SK-N-SH (cell line): ENCODE results near the gene FAM120B. TPM values are rescaled to one million over a fixed set of nuclear protein-coding genes. Genes with fewer than 3 reads are reported as not detected.

Experiments
- CTCF ChIA-PET: fragments of 300-600, 350-600 bp; formaldehyde crosslinking; extraction: SDS; loops from one replicate; lab custom pipeline; 2021; lab: Yijun Ruan, JAX
- POLR2A ChIA-PET: fragments of 350-600 bp; sonication (Branson Sonifier 250); formaldehyde crosslinking; extraction: SDS; loops from one replicate; lab custom pipeline; 2020; ENCODE audit warnings: antibody characterized with exemption, inconsistent platforms; lab: Yijun Ruan, JAX
- DNase-seq: peaks from one replicate; pipeline ENCODE4 v3.0.0; 2012
- H2AFZ ChIP-seq: fragments of 200-600 bp; sonication (generic); 2 replicates; pipeline ENCODE4 v1.8.1; 2016; ENCODE audit warnings: antibody characterized with exemption, mild to moderate bottlenecking, low read depth
- H3F3A ChIP-seq: fragments of 200-600 bp; sonication (generic); replicated peaks from 2 replicates; pipeline ENCODE3; 2016; ENCODE audit warnings: antibody characterized with exemption, mild to moderate bottlenecking; ENCODE audit not compliant: insufficient read depth
- H3K27ac ChIP-seq, 2 experiments: fragments of 200-500 bp in 1 of 2; fragments of 200-600 bp in 1 of 2; sonication (Bioruptor generic) in 1 of 2; sonication (generic), shearing (Covaris generic) in 1 of 2; 2 replicates each; pipeline versions ENCODE4 v1.5.1 to v1.6.1; 2014 to 2016; ENCODE audit warnings: low read depth in 2 of 2, inconsistent platforms in 1 of 2, low read length in 1 of 2, mild to moderate bottlenecking in 1 of 2, mixed read lengths in 1 of 2
- H3K27me3 ChIP-seq: fragments of 200-600 bp; sonication (generic), shearing (Covaris generic); 2 replicates; pipeline ENCODE4 v1.6.1; 2016; ENCODE audit warnings: mixed run types; ENCODE audit not compliant: insufficient read depth
- H3K36me3 ChIP-seq, 2 experiments: fragments of 200-500 bp in 1 of 2; fragments of 200-600 bp in 1 of 2; sonication (Bioruptor generic) in 1 of 2; sonication (generic) in 1 of 2; replicated peaks in 1 of 2; 2 replicates each; pipeline versions ENCODE3 to v1.5.1; 2014 to 2016; ENCODE audit warnings: low read length in 1 of 2, mild to moderate bottlenecking in 1 of 2; ENCODE audit not compliant: insufficient read depth in 2 of 2, control insufficient read depth in 1 of 2
- H3K4me1 ChIP-seq, 2 experiments: fragments of 200-500 bp in 1 of 2; fragments of 200-600 bp in 1 of 2; sonication (Bioruptor generic) in 1 of 2; sonication (generic), shearing (Covaris generic) in 1 of 2; 2 replicates each; pipeline versions ENCODE4 v1.5.1 to v1.6.1; 2014 to 2016; ENCODE audit warnings: low read depth in 1 of 2, low read length in 1 of 2, mixed run types in 1 of 2; ENCODE audit not compliant: insufficient read depth in 2 of 2, control insufficient read depth in 1 of 2
- H3K4me2 ChIP-seq: fragments of 200-600 bp; sonication (generic), shearing (Covaris generic); 2 replicates; pipeline ENCODE4 v1.6.1; 2017; ENCODE audit warnings: mixed run types
- H3K4me3 ChIP-seq, 2 experiments: fragments of 200-500 bp in 1 of 2; fragments of 200-600 bp in 1 of 2; sonication (Bioruptor generic) in 1 of 2; sonication (generic), shearing (Covaris generic) in 1 of 2; 2 replicates each; pipeline versions ENCODE4 v1.5.1 to v1.8.1; 2014 to 2016; ENCODE audit warnings: low read depth in 2 of 2, inconsistent platforms in 1 of 2, low read length in 1 of 2, mild to moderate bottlenecking in 1 of 2, mixed read lengths in 1 of 2, moderate library complexity in 1 of 2
- H3K79me2 ChIP-seq: fragments of 200-600 bp; sonication (generic); 2 replicates; pipeline ENCODE4 v1.8.1; 2017; ENCODE audit warnings: mild to moderate bottlenecking; ENCODE audit not compliant: insufficient read depth
- H3K9ac ChIP-seq: fragments of 200-600 bp; sonication (generic); 2 replicates; pipeline ENCODE4 v1.6.1; 2017; ENCODE audit warnings: mixed run types
- H3K9me2 ChIP-seq: fragments of 200-600 bp; sonication (generic); 2 replicates; pipeline ENCODE4 v1.6.1; 2017; ENCODE audit warnings: mixed run types
- H3K9me3 ChIP-seq: fragments of 200-600 bp; sonication (generic); 2 replicates; pipeline ENCODE4 v1.6.1; 2017; ENCODE audit warnings: mixed run types, mild to moderate bottlenecking, moderate library complexity
- H4K20me1 ChIP-seq: fragments of 200-600 bp; sonication (generic); 2 replicates; pipeline ENCODE4 v1.6.1; 2017; ENCODE audit warnings: mild to moderate bottlenecking, mixed run types; ENCODE audit not compliant: insufficient read depth
- CHD2 ChIP-seq: fragments of 150-350 bp; IDR thresholded peaks from 2 replicates; pipeline ENCODE4 v1.6.1; 2018; ENCODE audit warnings: low read length; ENCODE audit not compliant: partially characterized antibody
- ELF1 ChIP-seq: IDR thresholded peaks from 2 replicates; pipeline ENCODE4 v1.4.0; 2012
- EP300 ChIP-seq, 2 experiments: IDR thresholded peaks; 2 replicates each; pipeline versions ENCODE4 v1.4.0 to v1.6.1; 2012; ENCODE audit warnings: borderline replicate concordance in 1 of 2, low read depth in 1 of 2, low read length in 1 of 2
- GATA2 ChIP-seq: sonication (generic); formaldehyde crosslinking; IDR thresholded peaks from 2 replicates; pipeline ENCODE4 v1.5.0; 2020; ENCODE audit warnings: mild to moderate bottlenecking, missing genetic modification reagents
- MXI1 ChIP-seq: IDR thresholded peaks from 2 replicates; pipeline ENCODE4 v1.6.1; 2012; ENCODE audit warnings: mild to moderate bottlenecking, low read depth, low read length, improper control_type of control experiment
- NFIC ChIP-seq: IDR thresholded peaks from 2 replicates; pipeline ENCODE4 v1.4.0; 2012; ENCODE audit warnings: borderline replicate concordance
- RAD21 ChIP-seq: IDR thresholded peaks from 2 replicates; pipeline ENCODE4 v1.6.1; 2012; ENCODE audit warnings: mild to moderate bottlenecking, low read length
- RXRA ChIP-seq: IDR thresholded peaks from 2 replicates; pipeline ENCODE4 v1.4.0; 2012; ENCODE audit warnings: low read depth, mild to moderate bottlenecking, borderline replicate concordance
- SIN3A ChIP-seq: IDR thresholded peaks from 2 replicates; pipeline ENCODE4 v1.6.1; 2012; ENCODE audit warnings: low read depth, mild to moderate bottlenecking, low read length, moderate library complexity, borderline replicate concordance
- SMC3 ChIP-seq: IDR thresholded peaks from 2 replicates; pipeline ENCODE4 v1.6.1; 2012; ENCODE audit warnings: low read depth, low read length, improper control_type of control experiment
- TAF1 ChIP-seq: IDR thresholded peaks from 2 replicates; pipeline ENCODE4 v1.6.1; 2012; ENCODE audit warnings: low read depth, mild to moderate bottlenecking, low read length, moderate library complexity, borderline replicate concordance
- YY1 ChIP-seq: IDR thresholded peaks from 2 replicates; pipeline ENCODE4 v1.4.0; 2012; ENCODE audit warnings: low read depth, mild to moderate bottlenecking
- WGBS: methylation state at CpG from one replicate; pipeline ENCODE4 v1.1.6; 2017; ENCODE audit warnings: low lambda C conversion rate; 5-methylcytosine and 5-hydroxymethylcytosine counted together
- polyA plus RNA-seq, 3 experiments: library from polyadenylated mRNA; depleted of rRNA; stranded (reverse); fragments of >200 nt; gene quantifications; 2 replicates each; pipeline ENCODE4 v1.2.3, GENCODE V29; 2012
- TF ChIP-seq, protein P1 (sequence below): fragments of 200-600 bp; sonication (generic); IDR thresholded peaks from 2 replicates; pipeline ENCODE4 v1.6.1; 2017; ENCODE audit warnings: antibody characterized with exemption, mild to moderate bottlenecking, moderate library complexity
- TF ChIP-seq, protein P2 (sequence below): fragments of 150-350 bp; IDR thresholded peaks from 2 replicates; pipeline ENCODE4 v1.6.1; 2017; ENCODE audit warnings: antibody characterized with exemption, low read length, low read depth, borderline replicate concordance
- TF ChIP-seq, protein P3 (sequence below): IDR thresholded peaks from 2 replicates; pipeline ENCODE4 v1.4.0; 2012; ENCODE audit warnings: low read depth, borderline replicate concordance
- TF ChIP-seq, protein P4 (sequence below): IDR thresholded peaks from 2 replicates; pipeline ENCODE4 v1.4.0; 2012; ENCODE audit warnings: low read depth, borderline replicate concordance

The FAM120B gene
- polyA plus RNA-seq, 1 of the 3 experiments (the other 2 are of a cell fraction), result 7.7 TPM

DNA sequence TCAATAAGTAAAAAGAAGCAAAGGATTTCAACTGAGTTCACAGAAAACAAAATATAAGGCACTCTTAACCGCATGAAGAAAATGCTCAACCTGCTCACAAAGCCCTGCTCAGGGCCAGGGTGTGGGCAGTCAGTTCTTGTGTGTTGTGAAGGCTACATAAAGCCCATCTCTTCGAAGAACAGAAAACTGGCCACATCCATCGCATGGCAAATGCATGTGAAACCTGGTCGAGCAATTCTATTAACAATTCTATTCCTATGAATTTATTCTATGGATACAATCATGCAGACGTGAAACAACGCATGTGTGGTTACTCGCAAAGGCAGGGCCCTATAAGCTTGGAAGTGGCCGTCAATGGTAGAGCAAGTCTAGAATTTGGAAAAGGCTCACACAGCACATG lies 136.0 kb downstream of the FAM120B start:
- H3K27me3 ChIP-seq, result no peaks in the 10 kb centered on the region
- H4K20me1 ChIP-seq, result no peaks in the 10 kb centered on the region
- H3K4me1 ChIP-seq, result peaks cover 18 to 28% of the 10 kb centered on the region in 2 experiments; a peak in 3 of 4 replicates
- CTCF ChIA-PET, result no interaction called here
- H3K9ac ChIP-seq, result no peak overlapping the region
- H3K4me2 ChIP-seq, result no peak overlapping the region
- no peak overlapping the region for H2AFZ ChIP-seq
- H3K36me3 ChIP-seq, result no peaks in the 10 kb centered on the region
- no peak overlapping the region for H3K27ac ChIP-seq
- 92% methylated on average over 8 of the region's 8 CpGs for WGBS
- no peaks in the 10 kb centered on the region for H3F3A ChIP-seq
- DNase-seq, result no peak
- no peak overlapping the region for H3K4me3 ChIP-seq
- POLR2A ChIA-PET, result no interaction called here
- H3K9me2 ChIP-seq, result no peaks in the 10 kb centered on the region
- TF ChIP-seq, protein P1, sequence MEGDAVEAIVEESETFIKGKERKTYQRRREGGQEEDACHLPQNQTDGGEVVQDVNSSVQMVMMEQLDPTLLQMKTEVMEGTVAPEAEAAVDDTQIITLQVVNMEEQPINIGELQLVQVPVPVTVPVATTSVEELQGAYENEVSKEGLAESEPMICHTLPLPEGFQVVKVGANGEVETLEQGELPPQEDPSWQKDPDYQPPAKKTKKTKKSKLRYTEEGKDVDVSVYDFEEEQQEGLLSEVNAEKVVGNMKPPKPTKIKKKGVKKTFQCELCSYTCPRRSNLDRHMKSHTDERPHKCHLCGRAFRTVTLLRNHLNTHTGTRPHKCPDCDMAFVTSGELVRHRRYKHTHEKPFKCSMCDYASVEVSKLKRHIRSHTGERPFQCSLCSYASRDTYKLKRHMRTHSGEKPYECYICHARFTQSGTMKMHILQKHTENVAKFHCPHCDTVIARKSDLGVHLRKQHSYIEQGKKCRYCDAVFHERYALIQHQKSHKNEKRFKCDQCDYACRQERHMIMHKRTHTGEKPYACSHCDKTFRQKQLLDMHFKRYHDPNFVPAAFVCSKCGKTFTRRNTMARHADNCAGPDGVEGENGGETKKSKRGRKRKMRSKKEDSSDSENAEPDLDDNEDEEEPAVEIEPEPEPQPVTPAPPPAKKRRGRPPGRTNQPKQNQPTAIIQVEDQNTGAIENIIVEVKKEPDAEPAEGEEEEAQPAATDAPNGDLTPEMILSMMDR, result no peak
- no peak for TF ChIP-seq TAF1
- TF ChIP-seq RXRA, result no peak
- TF ChIP-seq, protein P2, sequence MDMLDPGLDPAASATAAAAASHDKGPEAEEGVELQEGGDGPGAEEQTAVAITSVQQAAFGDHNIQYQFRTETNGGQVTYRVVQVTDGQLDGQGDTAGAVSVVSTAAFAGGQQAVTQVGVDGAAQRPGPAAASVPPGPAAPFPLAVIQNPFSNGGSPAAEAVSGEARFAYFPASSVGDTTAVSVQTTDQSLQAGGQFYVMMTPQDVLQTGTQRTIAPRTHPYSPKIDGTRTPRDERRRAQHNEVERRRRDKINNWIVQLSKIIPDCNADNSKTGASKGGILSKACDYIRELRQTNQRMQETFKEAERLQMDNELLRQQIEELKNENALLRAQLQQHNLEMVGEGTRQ, result no peak
- TF ChIP-seq, protein P3, sequence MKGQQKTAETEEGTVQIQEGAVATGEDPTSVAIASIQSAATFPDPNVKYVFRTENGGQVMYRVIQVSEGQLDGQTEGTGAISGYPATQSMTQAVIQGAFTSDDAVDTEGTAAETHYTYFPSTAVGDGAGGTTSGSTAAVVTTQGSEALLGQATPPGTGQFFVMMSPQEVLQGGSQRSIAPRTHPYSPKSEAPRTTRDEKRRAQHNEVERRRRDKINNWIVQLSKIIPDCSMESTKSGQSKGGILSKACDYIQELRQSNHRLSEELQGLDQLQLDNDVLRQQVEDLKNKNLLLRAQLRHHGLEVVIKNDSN, result no peak
- no peak for TF ChIP-seq YY1
- no peak for TF ChIP-seq CHD2
- TF ChIP-seq GATA2, result no peak
- no peak for TF ChIP-seq ELF1
- TF ChIP-seq NFIC, result no peak
- no peak for TF ChIP-seq SIN3A
- no peak for TF ChIP-seq EP300 (IDR thresholded peaks at IDR 0.05; ENCODE audit: borderline replicate concordance in 1 of 2, low read depth in 1 of 2, low read length in 1 of 2)
- TF ChIP-seq MXI1, result no peak
- TF ChIP-seq, protein P4, sequence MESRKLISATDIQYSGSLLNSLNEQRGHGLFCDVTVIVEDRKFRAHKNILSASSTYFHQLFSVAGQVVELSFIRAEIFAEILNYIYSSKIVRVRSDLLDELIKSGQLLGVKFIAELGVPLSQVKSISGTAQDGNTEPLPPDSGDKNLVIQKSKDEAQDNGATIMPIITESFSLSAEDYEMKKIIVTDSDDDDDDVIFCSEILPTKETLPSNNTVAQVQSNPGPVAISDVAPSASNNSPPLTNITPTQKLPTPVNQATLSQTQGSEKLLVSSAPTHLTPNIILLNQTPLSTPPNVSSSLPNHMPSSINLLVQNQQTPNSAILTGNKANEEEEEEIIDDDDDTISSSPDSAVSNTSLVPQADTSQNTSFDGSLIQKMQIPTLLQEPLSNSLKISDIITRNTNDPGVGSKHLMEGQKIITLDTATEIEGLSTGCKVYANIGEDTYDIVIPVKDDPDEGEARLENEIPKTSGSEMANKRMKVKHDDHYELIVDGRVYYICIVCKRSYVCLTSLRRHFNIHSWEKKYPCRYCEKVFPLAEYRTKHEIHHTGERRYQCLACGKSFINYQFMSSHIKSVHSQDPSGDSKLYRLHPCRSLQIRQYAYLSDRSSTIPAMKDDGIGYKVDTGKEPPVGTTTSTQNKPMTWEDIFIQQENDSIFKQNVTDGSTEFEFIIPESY, result no peak
- TF ChIP-seq RAD21, result no peak
- TF ChIP-seq SMC3, result no peak
- no peaks in the 10 kb centered on the region for H3K9me3 ChIP-seq
- no peaks in the 10 kb centered on the region for H3K79me2 ChIP-seq
